HuH-7 (cell line): Measurements from ENCODE around the gene FAM3D.

Experiments used
- DNase-seq: peaks from one replicate; pipeline ENCODE4 v3.0.0; 2011; ENCODE audit warnings: low spot score

The FAM3D gene

GRCh38 chr3:58627570-58627885 lies 39.0 kb downstream of the FAM3D start:
- no peak for DNase-seq

GRCh38 chr3:58626841-58627569 lies 39.6 kb downstream of the FAM3D start:
- DNase-seq, result no peak

- DNase-seq, result no peak
Measured at GRCh38 chr3:58625196-58625824, 41.3 kb downstream of the FAM3D start.

- DNase-seq, result no peak
Measured at GRCh38 chr3:58624550-58624949, 42.0 kb downstream of the FAM3D start.

GRCh38 chr3:58623961-58624360 lies 42.6 kb downstream of the FAM3D start:
- no peak for DNase-seq

- no peak for DNase-seq
Measured at GRCh38 chr3:58623478-58623877, 43.1 kb downstream of the FAM3D start.

GRCh38 chr3:58622892-58623291 lies 43.7 kb downstream of the FAM3D start:
- DNase-seq, result no peak

- no peak for DNase-seq
Measured at GRCh38 chr3:58622436-58622835, 44.1 kb downstream of the FAM3D start.

GRCh38 chr3:58621086-58621830 lies 45.3 kb downstream of the FAM3D start:
- DNase-seq, result no peak

GRCh38 chr3:58620421-58620820 lies 46.2 kb downstream of the FAM3D start:
- no peak for DNase-seq

GRCh38 chr3:58617338-58617761 lies 49.2 kb downstream of the FAM3D start:
- DNase-seq, result no peak

- no peak for DNase-seq
Measured at GRCh38 chr3:58613236-58614132, 53.1 kb downstream of the FAM3D start.

GRCh38 chr3:58612830-58613229 lies 53.7 kb downstream of the FAM3D start:
- no peak for DNase-seq

GRCh38 chr3:58609990-58610389 lies 56.6 kb downstream of the FAM3D start:
- DNase-seq, result no peak

- DNase-seq, result no peak
Measured at GRCh38 chr3:58608648-58609047, 57.9 kb downstream of the FAM3D start.

GRCh38 chr3:58607816-58608215 lies 58.8 kb downstream of the FAM3D start:
- DNase-seq, result no peak

GRCh38 chr3:58606693-58607092 lies 59.9 kb downstream of the FAM3D start:
- DNase-seq, result no peak

GRCh38 chr3:58604031-58604430 lies 62.5 kb downstream of the FAM3D start:
- DNase-seq, result no peak

- DNase-seq, result no peak
Measured at GRCh38 chr3:58603606-58604005, 63.0 kb downstream of the FAM3D start.

- no peak for DNase-seq
Measured at GRCh38 chr3:58597770-58598310, 68.7 kb downstream of the FAM3D start.

- no peak for DNase-seq
Measured at GRCh38 chr3:58596834-58597518, 69.6 kb downstream of the FAM3D start.
